ENCODE data around the gene ABCB6. TPM values are rescaled to one million over a fixed set of nuclear protein-coding genes. Genes with fewer than 3 reads are reported as not detected.
A peak's percentile ranks its signal among the peaks of the same experiment; 100 is the strongest.

Gene ABCB6
- total RNA-seq, 2 donors from 2014 or later = 39.1 to 76.0 TPM

DNA sequence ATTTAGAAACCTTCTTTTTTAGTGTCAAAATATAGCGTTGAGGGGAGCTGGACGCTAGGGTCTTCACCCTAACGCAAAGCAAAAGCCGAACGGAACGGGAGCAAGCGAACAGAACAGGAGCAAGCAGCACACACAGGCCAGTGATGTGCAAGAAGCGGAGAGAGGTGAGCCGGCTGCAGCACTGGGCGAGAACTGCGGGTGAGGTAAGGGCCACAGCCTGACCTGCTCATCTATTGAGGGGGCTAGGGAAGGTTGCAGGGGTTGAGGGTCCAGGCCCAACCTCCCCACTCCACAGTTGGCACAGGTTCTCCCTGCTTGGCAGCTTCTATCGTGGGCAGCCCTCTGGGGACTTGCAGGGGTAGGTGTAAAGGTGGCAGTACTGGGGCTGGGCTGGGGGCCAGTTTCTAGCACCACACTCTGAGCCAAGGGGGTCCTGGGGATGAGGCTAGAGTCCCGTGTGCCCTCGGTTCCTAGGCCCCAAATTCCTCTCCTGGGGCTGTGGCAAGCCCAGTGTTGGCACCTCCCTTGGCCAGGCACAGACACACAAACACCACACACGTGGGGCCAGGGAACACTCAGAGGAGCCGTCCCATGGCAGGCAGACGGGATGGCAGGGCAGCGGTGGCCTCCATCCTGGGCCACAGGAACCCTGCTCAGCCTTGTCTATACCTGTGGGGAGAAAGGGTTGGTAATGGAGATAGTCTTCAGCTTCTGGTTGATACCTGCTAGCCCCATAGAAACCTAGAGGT, 1.2 kb upstream of the ABCB6 start:
- no peak overlapping the region for H3K9ac ChIP-seq (ENCODE audit: extremely low read depth, low read length, poor library complexity, severe bottlenecking)
- peak overlapping the region; percentile 92 for H3K27ac Mint-ChIP-seq
- H3K4me1 Mint-ChIP-seq = peaks cover 17% of the 10 kb centered on the region
- H3K9me3 ChIP-seq (ENCODE audit: control insufficient read depth, low read length) = no peaks in the 10 kb centered on the region
- peaks cover 45% of the 10 kb centered on the region for H3K36me3 ChIP-seq (ENCODE audit: control insufficient read depth, insufficient read depth, low read length)
- no peaks in the 10 kb centered on the region for H3K9me3 Mint-ChIP-seq
- DNase-seq = no peak
- peaks cover 53% of the 10 kb centered on the region for H3K36me3 Mint-ChIP-seq (ENCODE audit: low read depth)
- WGBS, 2 experiments (ENCODE audit: insufficient coverage in 1 of 2, insufficient read length in 1 of 2) = 93 to 94% methylated on average over 10 to 18 of the region's 18 CpGs
- no peaks in the 10 kb centered on the region for H3K27me3 ChIP-seq (ENCODE audit: control insufficient read depth, insufficient read depth, low read length, poor library complexity, severe bottlenecking)
- H3K27me3 Mint-ChIP-seq (ENCODE audit: insufficient read depth) = no peaks in the 10 kb centered on the region
- TF ChIP-seq, protein P1, sequence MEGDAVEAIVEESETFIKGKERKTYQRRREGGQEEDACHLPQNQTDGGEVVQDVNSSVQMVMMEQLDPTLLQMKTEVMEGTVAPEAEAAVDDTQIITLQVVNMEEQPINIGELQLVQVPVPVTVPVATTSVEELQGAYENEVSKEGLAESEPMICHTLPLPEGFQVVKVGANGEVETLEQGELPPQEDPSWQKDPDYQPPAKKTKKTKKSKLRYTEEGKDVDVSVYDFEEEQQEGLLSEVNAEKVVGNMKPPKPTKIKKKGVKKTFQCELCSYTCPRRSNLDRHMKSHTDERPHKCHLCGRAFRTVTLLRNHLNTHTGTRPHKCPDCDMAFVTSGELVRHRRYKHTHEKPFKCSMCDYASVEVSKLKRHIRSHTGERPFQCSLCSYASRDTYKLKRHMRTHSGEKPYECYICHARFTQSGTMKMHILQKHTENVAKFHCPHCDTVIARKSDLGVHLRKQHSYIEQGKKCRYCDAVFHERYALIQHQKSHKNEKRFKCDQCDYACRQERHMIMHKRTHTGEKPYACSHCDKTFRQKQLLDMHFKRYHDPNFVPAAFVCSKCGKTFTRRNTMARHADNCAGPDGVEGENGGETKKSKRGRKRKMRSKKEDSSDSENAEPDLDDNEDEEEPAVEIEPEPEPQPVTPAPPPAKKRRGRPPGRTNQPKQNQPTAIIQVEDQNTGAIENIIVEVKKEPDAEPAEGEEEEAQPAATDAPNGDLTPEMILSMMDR (conservative IDR thresholded peaks at IDR 0.05) = no peak
- H3K4me1 ChIP-seq (ENCODE audit: control insufficient read depth, insufficient read depth, low read length) = no peaks in the 10 kb centered on the region
- H3K27ac ChIP-seq (ENCODE audit: low read depth, low read length) = no peak overlapping the region
- H3K4me3 ChIP-seq (ENCODE audit: low read length) = no peak overlapping the region
- H3K4me3 Mint-ChIP-seq = no peak overlapping the region

DNA sequence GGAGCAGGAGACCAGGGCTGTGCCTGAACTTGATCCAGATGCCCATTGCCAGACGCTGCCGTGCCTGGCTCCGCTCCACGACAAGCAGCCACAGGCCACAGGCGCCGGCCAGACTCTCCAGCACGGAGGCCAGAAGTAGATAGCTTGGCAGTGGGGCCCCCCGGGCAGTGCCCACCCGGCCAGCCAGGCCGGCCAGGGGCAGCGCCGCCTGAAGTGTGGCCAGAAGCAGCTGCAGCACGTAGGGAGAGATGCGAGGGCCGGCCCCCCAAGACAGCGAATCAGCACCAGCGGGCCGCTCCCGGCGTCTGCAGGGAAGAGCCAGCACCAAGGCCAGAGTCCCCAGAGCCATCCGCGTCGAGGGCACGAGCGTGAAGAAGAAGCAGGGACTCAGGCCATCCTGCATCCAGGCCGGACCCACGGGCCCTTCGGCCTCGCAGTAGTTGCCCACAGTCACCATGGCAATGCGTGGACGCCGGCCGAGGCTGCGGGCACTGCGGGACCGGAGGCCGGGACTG, 484 bp downstream of the ABCB6 start:
- no peaks in the 10 kb centered on the region for H3K27me3 ChIP-seq (ENCODE audit: control insufficient read depth, insufficient read depth, low read length, poor library complexity, severe bottlenecking)
- Mint-ChIP-seq H3K4me3 (peak overlapping the region; percentile 75), H3K4me1 (peaks cover 17% of the 10 kb centered on the region), H3K27me3 (ENCODE audit: insufficient read depth) (no peaks in the 10 kb centered on the region), H3K36me3 (ENCODE audit: low read depth) (peaks cover 51% of the 10 kb centered on the region), H3K9me3 (no peaks in the 10 kb centered on the region), H3K27ac (peak overlapping the region; percentile 97)
- peak; percentile 92 for DNase-seq
- 1 to 3% methylated on average over 21 to 37 of the region's 37 CpGs for whole genome bisulfite sequencing, 2 experiments (ENCODE audit: insufficient coverage in 1 of 2, insufficient read length in 1 of 2)
- H3K4me3 ChIP-seq (ENCODE audit: low read length) = peak overlapping the region; percentile 84
- no peaks in the 10 kb centered on the region for H3K9me3 ChIP-seq (ENCODE audit: control insufficient read depth, low read length)
- no peaks in the 10 kb centered on the region for H3K4me1 ChIP-seq (ENCODE audit: control insufficient read depth, insufficient read depth, low read length)
- H3K36me3 ChIP-seq (ENCODE audit: control insufficient read depth, insufficient read depth, low read length) = peaks cover 48% of the 10 kb centered on the region
- peak overlapping the region; percentile 77 for H3K9ac ChIP-seq (ENCODE audit: extremely low read depth, low read length, poor library complexity, severe bottlenecking)
- H3K27ac ChIP-seq (ENCODE audit: low read depth, low read length) = peak overlapping the region; percentile 81
- TF ChIP-seq, protein P1 (conservative IDR thresholded peaks at IDR 0.05) = no peak

- peaks cover 53% of the 10 kb centered on the region for H3K36me3 Mint-ChIP-seq (ENCODE audit: low read depth)
- Histone ChIP-seq H3K4me1 (ENCODE audit: control insufficient read depth, insufficient read depth, low read length) (no peaks in the 10 kb centered on the region), H3K27ac (ENCODE audit: low read depth, low read length) (no peak overlapping the region), H3K4me3 (ENCODE audit: low read length) (no peak overlapping the region), H3K27me3 (ENCODE audit: control insufficient read depth, insufficient read depth, low read length, poor library complexity, severe bottlenecking) (no peaks in the 10 kb centered on the region), H3K9me3 (ENCODE audit: control insufficient read depth, low read length) (no peaks in the 10 kb centered on the region), H3K9ac (ENCODE audit: extremely low read depth, low read length, poor library complexity, severe bottlenecking) (no peak overlapping the region), H3K36me3 (ENCODE audit: control insufficient read depth, insufficient read depth, low read length) (peaks cover 48% of the 10 kb centered on the region)
- H3K4me3 Mint-ChIP-seq = peak overlapping the region; percentile 26
- peaks cover 17% of the 10 kb centered on the region for H3K4me1 Mint-ChIP-seq
- TF ChIP-seq, protein P1 (conservative IDR thresholded peaks at IDR 0.05) = no peak
- no peak for DNase-seq
- H3K9me3 Mint-ChIP-seq = no peaks in the 10 kb centered on the region
- no peaks in the 10 kb centered on the region for H3K27me3 Mint-ChIP-seq (ENCODE audit: insufficient read depth)
- 92 to 95% methylated on average over 5 to 6 of the region's 6 CpGs for WGBS, 2 experiments (ENCODE audit: insufficient coverage in 1 of 2, insufficient read length in 1 of 2)
- H3K27ac Mint-ChIP-seq = peak overlapping the region; percentile 67
Observed at GRCh38 chr2:219216535-219216915, 2.2 kb downstream of the ABCB6 start.
